ENCODE measurements around the gene KIF13A. TPM values are rescaled to one million over a fixed set of nuclear protein-coding genes. Genes with fewer than 3 reads are reported as not detected.
"Not testable (repeated sequence)": the region's sequence is repeated elsewhere in the genome, so short reads cannot be mapped to it uniquely, and the experiment has no call there.

KIF13A gene
- total RNA-seq, 2 donors from 2014 or later = 36.8 to 57.5 TPM

DNA sequence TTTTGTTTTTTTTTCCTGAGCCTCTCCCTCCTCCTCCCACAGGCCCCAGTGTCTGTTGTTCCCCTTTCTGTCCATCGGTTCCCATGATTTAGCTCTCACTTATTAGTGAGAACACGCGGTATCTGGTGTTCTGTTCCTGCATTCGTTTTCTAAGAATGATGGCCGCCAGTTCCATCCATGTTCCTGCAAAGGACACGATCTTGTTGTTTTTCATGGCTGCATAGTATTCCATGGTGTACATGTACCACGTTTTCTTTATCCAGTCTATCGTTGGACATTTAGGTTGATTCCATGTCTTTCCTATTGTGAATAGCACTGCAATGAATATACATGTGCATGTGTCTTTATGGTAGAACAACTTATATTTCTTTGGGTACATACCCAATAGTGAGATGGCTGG, 175.1 kb downstream of the KIF13A start:
- Histone ChIP-seq H3K36me3 (no peaks in the 10 kb centered on the region), H3K4me1 (replicated peaks) (no peaks in the 10 kb centered on the region), H3K27me3 (replicated peaks; ENCODE audit: insufficient read depth) (no peaks in the 10 kb centered on the region), H3K27ac (no peak overlapping the region), H3K9me3 (no peaks in the 10 kb centered on the region), H3K4me3 (no peak overlapping the region)
- WGBS = 97% methylated on average over 8 of the region's 8 CpGs
- no peak for DNase-seq (ENCODE audit: low spot score)
- intact Hi-C loops (cut with DNase I) = no loop called here
- TF ChIP-seq, protein P1, sequence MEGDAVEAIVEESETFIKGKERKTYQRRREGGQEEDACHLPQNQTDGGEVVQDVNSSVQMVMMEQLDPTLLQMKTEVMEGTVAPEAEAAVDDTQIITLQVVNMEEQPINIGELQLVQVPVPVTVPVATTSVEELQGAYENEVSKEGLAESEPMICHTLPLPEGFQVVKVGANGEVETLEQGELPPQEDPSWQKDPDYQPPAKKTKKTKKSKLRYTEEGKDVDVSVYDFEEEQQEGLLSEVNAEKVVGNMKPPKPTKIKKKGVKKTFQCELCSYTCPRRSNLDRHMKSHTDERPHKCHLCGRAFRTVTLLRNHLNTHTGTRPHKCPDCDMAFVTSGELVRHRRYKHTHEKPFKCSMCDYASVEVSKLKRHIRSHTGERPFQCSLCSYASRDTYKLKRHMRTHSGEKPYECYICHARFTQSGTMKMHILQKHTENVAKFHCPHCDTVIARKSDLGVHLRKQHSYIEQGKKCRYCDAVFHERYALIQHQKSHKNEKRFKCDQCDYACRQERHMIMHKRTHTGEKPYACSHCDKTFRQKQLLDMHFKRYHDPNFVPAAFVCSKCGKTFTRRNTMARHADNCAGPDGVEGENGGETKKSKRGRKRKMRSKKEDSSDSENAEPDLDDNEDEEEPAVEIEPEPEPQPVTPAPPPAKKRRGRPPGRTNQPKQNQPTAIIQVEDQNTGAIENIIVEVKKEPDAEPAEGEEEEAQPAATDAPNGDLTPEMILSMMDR (IDR thresholded peaks at IDR 0.05) = no peak
- TF ChIP-seq POLR2AphosphoS5 (IDR thresholded peaks at IDR 0.05) = no peak

- intact Hi-C loops (cut with DNase I) = no loop called here
- TF ChIP-seq POLR2A (IDR thresholded peaks at IDR 0.05) = no peak
- TF ChIP-seq POLR2AphosphoS5 (IDR thresholded peaks at IDR 0.05) = no peak
- TF ChIP-seq, protein P1 (IDR thresholded peaks at IDR 0.05) = no peak
- no peak overlapping the region for H3K27ac ChIP-seq
- no peak for DNase-seq (ENCODE audit: low spot score)
- H3K36me3 ChIP-seq = no peaks in the 10 kb centered on the region
- H3K4me3 ChIP-seq = no peak overlapping the region
- H3K4me1 ChIP-seq (replicated peaks) = no peaks in the 10 kb centered on the region
- no peaks in the 10 kb centered on the region for H3K27me3 ChIP-seq (replicated peaks; ENCODE audit: insufficient read depth)
- WGBS = 83% methylated on average over 5 of the region's 5 CpGs
- no peaks in the 10 kb centered on the region for H3K9me3 ChIP-seq
These were observed 178.8 kb downstream of the KIF13A start for GRCh38 chr6:17808609-17809008.

GRCh38 chr6:17807431-17807830, 180.0 kb downstream of the KIF13A start:
- H3K4me1 ChIP-seq (replicated peaks); H3K36me3 ChIP-seq; H3K9me3 ChIP-seq; intact Hi-C loops (cut with DNase I); DNase-seq (ENCODE audit: low spot score); H3K27ac ChIP-seq; H3K27me3 ChIP-seq (replicated peaks; ENCODE audit: insufficient read depth); H3K4me3 ChIP-seq: not testable (repeated sequence)
- 92% methylated on average over 5 of the region's 5 CpGs for WGBS

DNA sequence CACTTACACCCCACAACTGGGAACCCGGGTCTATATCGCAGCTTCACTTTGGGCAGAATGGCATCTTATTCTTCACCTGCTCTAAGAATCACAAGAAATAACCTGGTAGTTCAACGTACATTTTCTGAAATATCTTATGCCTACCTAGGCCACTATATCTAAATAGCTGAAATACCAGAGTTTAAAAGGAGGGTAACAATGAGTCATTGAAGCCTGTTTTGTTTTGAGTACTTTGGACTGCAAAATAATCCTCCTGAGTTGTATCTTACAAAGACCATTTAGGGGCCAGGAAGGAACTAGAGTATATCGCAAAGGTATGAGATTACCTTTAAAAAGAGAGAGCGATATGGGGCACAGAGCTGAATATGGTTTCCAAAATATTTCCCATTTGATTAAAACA, 184.0 kb downstream of the KIF13A start:
- Histone ChIP-seq H3K9me3 (no peaks in the 10 kb centered on the region), H3K27ac (no peak overlapping the region), H3K27me3 (replicated peaks; ENCODE audit: insufficient read depth) (no peaks in the 10 kb centered on the region), H3K4me1 (replicated peaks) (no peaks in the 10 kb centered on the region), H3K4me3 (no peak overlapping the region), H3K36me3 (peaks cover 0 to 10% of the 10 kb centered on the region in 2 donors)
- TF ChIP-seq POLR2A (IDR thresholded peaks at IDR 0.05) (no peak), POLR2AphosphoS5 (IDR thresholded peaks at IDR 0.05) (no peak)
- TF ChIP-seq, protein P1 (IDR thresholded peaks at IDR 0.05) = no peak
- no peak for DNase-seq (ENCODE audit: low spot score)
- intact Hi-C loops (cut with DNase I) = loop anchor here (5.0 kb wide), 2 partner anchors 216 to 646 kb away; no protein-coding TSS in a partner anchor
- WGBS = 95% methylated on average over 5 of the region's 5 CpGs

DNA sequence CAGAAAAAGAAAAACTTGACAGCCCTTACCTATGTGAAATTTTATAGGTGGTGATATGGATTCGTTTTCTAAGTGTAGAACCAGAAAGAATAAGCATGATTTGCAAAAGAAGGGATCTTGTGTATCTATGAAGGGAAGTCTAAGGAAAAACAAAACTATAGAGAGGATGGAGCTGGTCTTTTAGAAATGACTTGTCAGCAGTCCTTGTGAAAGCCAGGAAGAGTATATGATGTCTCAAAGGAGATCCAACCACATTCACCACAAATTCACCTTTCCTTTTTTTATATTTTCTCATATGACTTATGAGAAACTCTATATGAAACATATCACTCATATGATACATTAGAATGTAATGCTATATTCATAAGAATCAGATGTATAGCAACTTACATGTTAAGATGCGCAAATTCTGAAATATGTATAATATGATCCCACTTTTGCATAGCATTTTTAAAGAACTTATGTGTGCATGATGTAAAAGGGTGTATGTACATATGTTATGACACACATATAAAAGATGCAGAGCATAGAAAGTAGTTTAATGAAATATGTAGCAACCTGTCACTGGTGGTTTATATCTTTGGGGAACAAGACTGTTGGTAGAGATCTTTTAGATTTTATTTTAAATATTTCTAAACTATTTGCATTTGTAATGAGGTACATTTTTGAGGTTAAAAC, 188.8 kb downstream of the KIF13A start:
- intact Hi-C loops (cut with DNase I) = no loop called here
- H3K9me3 ChIP-seq = no peaks in the 10 kb centered on the region
- 80% methylated on average over 2 of the region's 2 CpGs for WGBS
- no peaks in the 10 kb centered on the region for H3K4me1 ChIP-seq (replicated peaks)
- peaks cover 0 to 10% of the 10 kb centered on the region in 2 donors for H3K36me3 ChIP-seq
- no peak overlapping the region for H3K27ac ChIP-seq
- H3K27me3 ChIP-seq (replicated peaks; ENCODE audit: insufficient read depth) = no peaks in the 10 kb centered on the region
- TF ChIP-seq POLR2AphosphoS5 (IDR thresholded peaks at IDR 0.05) = no peak
- TF ChIP-seq, protein P1 (IDR thresholded peaks at IDR 0.05) = no peak
- no peak for TF ChIP-seq POLR2A (IDR thresholded peaks at IDR 0.05)
- no peak for DNase-seq (ENCODE audit: low spot score)
- H3K4me3 ChIP-seq = no peak overlapping the region

Data from prostate gland (tissue), 2 donors.